GM19455 (cell line): ENCODE data around the gene FKBP1A.

Experiments
- ATAC-seq: cut with Tn5 transposase; IDR thresholded peaks from one replicate; pipeline ENCODE4 v1.9.1; 2021; ENCODE audit not compliant: unreplicated experiment

The FKBP1A gene

DNA sequence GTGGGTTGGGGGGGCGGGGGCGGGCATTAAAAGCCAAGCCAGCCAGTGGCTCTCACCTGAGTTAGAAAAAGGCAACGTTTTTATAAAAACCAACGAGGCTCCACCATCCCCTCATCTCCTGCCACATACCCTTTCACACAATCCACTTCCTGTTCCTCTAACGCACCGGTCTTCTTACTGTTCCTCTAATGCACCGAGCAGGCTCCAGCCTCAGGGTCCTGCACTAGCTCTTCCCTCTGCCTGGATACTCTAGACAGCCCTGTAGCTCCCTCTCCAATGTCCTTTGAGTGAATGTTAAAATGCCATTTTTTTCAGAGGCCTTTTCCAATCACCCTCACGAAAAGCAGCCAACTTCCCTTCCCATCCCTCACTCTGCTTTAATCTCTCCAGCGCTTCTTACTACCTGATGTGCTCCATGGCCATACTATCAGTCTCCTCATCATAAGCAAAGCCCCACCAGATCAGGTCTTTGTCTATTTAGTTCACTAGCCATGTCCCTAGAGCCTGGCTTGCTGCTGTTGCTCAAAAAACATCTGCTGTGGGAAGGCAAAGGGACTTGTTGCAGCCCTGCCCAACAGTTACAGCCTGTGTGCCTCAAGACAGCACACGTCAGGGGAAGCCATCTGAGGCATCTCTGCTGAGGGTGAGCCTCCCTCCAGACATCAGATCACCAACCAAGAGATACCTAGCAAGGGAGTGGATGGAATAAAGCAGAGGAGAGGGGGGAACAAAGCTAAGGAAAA, 3.9 kb downstream of the FKBP1A start:
- no peak for ATAC-seq

DNA sequence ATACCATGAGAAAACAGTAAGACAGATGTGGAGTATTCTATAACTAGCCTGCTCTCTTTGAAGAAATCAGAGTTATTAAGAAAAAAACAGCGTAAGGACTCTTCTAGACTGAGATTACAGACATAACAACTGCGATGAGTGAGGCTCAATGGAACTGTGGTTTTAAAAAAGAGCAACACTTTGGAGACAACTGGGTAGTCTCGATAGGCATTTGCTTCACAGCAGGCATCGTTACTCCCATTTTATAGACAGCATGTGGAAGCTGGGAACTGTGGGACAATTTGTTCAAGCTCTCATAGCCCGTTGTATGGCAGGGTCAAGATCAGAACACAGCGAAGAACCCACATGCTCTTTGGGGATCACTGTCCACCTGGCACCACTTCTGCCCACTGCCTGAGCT, 4.6 kb downstream of the FKBP1A start:
- no peak for ATAC-seq

DNA sequence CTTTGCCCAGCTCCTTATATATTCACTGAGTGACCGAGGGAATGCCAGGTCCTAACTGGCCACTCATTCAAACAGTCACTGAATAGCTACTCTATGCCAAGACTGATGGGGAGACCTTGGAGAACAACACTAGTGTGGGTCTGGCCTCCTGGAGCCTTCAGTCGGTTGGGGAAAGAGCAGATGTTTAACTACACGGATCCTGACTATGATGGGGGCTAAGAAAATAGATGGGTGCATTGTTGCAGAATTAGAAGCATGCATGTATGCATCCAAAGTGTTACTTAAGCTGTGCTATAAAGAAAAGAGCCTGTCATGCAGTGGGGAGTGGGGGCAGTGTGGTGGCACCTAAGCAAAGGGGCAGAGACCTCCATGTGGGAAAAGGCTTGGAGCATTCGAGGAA, 6.5 kb downstream of the FKBP1A start:
- no peak for ATAC-seq

DNA sequence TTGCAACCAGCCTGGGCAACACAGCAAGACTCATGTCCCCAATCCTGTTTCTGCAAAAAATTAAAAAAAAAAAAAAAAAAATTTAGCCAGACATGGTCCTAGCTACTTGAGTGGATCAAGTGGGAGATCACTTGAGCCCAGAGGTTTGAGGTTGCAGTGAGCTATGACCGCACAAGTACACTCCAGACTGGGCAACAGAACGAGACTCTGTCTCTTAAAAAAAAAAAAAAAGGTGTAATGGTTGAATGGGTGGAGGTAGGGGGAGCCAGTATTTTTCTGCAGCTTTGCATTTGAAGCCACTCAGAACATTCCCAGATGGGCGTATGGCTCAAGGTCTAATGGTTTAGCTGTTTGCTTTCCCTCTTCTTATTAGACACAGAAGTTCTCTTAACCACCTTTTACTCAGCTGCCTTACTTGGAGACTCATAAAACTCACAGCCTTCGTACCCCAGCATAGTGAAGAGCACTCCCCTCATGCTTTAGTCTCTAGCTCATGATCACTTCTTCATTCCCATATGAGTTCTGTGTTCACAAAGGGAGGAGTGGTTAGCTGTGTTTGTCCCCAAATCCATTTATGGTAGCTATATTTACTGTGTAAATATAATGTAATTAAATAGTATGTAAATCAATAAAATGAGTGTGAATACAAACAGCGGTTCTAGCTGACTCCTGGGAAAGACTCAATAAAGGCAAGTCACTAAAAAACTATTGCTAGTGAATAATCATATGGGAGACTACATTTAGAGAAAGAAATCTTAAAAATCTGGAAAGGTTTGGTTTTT, 9.0 kb downstream of the FKBP1A start:
- no peak for ATAC-seq

DNA sequence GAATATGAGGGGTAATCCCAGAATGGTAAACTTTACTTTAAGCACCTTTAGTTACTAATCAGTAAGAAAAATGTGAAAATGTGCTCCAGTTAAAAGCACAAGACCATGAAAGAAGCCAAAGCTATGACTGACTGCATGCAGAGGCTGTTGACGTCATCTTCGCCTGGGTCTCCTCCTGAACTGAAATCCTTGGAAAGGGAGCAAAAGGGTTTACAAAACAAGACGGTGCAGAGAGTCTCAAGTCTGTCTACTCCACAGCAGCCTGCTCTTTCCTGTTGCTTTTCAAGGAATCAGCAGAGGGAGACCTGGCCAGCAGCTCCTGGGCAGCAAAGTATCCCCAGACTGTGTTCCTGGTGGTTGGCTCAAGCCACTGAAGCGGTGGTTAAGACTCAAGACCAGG, 10.2 kb downstream of the FKBP1A start:
- ATAC-seq: no peak

DNA sequence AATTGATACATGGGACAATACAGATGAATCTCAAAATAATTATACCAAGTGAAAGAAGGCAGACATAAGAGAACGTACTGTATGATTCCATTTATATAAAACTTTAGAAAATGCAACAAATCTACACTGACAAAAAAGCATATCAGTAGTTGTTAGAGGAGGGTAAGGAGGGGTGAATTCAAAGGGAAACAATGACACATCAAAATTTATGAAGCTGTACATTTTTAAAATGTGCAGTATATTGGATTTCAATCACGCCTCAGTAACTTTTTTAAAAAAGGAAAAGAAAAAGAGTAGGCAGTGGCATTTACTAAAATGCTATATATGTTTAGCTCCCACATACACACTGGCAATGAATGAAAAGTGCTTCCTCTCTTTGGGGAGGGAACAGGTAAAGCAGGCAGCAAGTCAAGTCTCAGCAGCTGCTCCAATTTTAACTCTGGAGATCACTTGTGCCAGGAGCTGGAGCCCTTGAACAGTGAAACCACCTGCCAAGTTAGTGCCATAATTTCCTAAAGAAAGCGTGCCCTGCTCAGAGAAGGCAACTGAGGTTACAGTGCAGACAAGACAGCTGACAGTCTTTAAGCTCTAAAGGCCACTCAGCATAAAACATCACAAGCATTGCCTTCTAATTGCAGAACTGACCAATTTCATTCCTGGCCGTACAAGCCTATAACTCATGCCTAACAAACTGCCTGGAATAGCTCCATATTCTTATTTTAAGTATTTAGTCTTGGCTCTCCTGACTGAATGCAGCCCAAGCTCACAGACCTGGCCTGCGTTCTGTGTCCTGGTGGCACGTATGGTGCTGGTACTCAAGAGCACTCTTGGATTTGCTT, 10.9 kb downstream of the FKBP1A start:
- no peak for ATAC-seq

DNA sequence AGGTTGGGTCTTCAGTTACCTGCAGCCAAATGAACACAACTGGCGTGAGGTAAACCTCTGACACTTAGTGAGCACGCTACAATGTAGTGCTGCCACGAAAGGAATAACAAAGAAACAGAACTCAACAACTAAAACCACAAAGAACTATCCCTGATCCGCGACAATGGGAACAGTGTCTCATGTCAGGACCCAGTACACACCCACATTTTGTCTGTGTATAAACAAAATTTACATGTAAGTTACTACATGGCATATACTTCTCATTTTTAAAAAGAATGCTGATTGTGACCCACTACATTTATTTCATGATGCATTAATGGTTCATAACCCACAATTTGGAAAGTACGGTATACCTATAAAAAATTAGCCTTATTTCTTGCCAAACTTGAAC, 14.1 kb downstream of the FKBP1A start:
- ATAC-seq: no peak

DNA sequence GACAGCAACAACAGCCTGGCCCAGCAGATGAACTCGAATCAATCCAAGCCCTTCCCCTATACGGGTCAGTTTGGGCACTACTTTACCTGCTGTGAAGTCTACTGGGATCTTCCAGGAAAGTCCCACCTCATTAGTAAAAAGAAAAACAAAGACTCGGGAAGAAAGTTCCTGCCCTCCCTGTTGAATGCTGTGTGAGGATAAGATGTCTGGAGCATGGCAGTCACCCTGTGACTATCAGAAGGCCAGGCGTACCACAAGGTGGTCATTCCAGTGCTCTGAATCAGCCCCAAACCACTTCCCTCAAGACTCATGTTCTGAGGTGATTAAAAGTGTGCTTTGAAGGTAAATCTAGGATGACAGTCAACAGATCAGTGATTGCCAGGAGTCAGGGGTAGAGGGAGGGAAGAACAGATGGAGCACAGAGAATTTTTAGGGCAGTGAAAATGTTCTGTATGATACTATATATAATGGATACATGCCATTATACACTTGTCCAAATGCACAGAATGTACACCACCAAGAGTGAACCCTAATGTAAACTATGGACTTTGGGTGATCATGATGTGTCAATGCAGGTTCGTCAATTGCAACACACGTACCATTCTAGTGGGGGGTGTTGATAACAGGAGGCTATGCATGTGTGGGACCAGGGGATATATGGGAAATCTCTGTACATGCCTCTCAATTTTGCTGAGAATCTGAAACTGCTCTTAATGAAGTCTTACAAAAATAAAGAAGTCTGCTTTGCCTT, 14.7 kb downstream of the FKBP1A start:
- ATAC-seq: no peak

DNA sequence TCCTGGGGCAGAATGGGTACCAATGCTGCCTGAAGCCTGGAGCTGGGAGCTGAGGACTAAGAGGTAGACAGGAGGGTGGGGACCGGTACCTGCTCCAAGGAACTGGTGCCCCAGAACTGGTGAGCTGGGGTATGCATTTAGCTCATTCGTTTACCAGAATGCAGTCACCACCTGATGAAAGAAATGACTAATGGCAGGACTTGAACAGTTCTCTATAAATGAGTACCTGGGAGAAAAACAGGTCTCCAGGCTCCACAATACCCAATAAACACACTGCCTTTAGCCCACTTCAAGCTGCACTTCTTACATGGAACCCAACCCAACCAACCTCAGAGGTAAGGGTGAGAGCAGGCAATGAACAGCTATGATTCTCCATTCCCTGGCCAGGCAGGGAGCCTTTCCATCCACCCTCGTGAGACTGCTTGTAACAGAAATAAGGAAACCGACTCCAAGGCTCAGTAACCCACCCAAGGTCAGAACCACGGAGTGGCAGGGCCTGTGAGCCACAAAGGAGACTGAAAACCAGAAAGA, 15.4 kb downstream of the FKBP1A start:
- no peak for ATAC-seq

DNA sequence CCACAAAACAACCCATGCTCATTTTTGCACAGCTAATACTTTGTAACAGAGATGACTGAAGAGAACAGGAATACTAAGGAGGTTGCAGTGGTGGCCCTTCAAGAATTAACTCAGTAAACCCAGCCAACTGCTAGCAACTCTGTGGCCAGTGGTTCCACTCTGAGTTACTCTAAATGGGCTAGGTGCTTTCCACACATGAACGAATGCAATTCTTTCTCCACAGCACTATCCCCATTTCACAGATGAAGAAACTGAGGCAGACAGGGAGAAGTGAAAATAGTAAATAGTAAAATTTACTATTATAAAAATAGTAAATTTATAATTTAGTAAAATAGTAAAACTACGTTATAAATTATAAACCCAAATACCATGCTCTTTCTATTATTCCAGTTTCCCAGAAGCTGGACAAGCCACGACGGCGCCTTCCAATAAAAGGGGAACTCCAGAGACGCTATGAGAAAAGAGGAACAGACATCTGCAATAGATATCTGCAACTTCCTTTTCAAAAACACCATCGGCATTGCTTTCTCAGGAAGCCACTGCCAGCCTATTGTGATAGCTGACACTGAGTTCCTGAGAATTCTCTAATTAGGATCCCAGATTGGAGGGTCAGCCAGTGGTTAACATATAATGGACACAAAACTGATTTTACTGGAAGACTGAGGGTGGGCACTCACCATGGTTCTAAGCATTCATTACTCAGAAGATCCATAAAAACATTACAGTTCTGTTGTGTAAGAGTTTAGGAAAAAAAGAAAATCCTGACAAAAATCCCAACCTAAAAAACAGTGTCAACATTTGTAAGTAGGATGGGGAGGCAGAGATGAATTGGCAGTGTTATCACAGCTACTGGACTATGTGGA, 16.2 kb downstream of the FKBP1A start:
- no peak for ATAC-seq

DNA sequence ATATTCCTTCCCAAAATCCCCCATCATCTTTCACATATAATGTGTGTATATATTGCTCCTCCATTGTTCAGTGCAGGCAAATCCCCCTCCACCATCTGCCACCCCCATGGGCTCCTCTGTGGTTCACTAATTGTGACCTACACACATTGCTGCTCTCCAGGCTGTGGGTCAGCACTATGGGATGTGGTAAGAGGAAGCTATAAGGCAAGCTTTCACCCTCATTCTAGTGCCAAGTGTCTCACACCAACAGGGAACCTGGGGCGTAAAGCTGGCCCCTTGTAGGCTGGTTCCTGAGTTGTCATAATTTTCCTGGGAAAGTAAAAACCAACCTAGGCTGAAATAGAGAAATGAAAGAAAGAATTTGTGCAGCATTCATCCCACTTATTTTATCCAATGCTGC, 16.8 kb downstream of the FKBP1A start:
- ATAC-seq: no peak

DNA sequence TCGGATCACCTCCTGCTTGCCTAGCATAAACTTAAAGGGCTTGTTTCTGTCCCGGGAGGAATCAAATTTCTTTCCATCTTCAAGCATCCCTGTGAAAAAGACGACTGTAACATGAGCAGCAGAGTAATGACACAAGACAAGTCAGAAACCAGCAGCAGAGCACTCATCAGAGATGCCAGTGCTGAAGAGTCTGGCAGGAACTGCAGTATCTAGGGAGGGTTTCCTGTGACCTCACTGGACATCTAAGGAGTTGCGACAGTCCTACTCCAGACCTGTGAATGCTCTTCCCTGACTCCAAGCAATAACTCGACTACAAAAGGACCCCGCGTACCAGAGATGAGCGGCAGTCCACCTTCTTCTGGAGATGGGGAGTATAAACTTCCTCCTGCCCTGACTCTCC, 17.3 kb downstream of the FKBP1A start:
- no peak for ATAC-seq

DNA sequence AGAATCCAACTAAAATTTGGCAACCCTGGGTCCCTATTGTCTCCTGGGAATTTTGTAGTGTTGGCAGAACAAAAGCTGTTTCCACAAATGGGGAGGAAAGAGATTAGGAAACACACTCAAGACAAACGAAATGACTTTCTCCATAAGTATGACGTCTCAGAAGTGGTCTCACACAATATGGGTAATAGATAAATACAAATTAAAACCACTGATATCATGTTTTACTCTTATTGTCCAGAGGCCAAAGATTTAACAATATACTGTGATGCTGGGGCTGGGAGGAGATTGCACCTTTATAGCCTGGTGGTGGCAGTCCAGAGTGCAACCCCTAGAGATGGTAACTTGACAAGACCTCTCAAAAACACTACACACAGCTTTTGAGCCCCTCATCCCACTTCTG, 18.6 kb downstream of the FKBP1A start:
- ATAC-seq: no peak

DNA sequence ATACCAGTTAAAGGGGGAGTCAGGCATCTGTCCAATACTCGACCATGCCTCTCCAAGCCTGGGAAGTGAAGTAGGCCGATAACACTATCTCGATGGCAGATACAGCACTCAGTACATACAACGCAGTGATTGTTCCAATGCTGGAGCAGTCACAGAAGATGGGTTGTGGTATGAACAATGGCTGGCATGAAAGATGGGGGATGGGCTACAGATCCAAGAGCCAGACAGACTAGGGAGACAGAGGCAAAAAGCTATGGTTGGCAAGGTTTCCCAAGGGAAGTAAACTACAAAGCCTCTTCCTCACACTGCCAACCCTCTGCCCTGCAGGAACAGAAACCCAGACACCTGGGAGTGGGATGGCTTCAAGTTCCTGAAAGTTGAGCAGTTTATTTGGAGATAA, 19.2 kb downstream of the FKBP1A start:
- ATAC-seq: no peak

DNA sequence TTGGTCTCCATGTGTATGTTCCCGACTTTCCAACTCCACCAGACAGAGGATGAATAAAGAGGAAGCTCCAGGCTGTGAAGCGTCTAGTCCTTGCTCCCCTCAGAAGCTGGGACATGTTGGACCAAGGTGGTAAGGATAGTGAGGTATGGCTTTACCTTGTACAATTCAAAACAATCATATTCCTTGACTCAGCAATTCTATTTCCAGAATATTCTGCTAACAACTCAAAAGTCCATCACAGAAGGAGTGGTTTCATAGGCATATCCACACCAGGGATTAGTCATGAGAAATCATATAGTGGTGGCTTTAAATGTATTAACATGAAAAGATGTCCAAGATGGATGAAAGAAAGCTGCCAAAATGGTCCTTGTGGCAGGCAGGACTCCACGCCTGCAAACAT, 19.8 kb downstream of the FKBP1A start:
- no peak for ATAC-seq

DNA sequence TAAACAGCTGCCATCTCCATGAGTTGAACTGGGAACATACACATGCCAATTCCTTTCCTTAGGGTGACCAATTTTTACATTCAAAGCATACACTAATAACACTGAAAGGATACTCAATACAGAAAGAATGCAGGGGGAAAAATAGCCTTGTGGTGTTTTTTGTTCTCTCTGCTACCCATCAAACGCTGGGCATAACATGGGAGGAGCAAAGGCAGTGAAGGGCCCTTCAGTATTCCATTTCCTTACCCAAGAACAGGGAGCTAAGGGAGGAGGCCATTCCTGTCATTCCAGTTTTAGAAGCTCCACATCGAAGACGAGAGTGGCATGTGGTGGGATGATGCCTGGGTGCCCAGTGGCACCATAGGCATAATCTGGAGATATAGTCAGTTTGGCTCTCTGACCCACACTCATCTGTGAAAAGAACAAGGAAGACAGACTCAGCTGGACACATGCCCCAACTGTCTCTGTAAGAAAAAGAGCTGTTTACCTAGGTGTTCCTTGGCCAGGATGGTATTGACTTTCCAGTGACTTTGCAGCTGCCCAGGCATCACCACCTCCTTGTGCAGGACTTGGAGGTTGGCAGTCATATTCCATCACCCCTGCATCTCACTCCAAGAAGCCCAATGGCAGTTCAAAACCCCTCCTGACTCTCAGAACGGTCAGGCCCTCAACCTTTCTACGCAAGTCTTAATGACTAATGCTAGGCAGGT, 20.9 kb downstream of the FKBP1A start:
- ATAC-seq: no peak

DNA sequence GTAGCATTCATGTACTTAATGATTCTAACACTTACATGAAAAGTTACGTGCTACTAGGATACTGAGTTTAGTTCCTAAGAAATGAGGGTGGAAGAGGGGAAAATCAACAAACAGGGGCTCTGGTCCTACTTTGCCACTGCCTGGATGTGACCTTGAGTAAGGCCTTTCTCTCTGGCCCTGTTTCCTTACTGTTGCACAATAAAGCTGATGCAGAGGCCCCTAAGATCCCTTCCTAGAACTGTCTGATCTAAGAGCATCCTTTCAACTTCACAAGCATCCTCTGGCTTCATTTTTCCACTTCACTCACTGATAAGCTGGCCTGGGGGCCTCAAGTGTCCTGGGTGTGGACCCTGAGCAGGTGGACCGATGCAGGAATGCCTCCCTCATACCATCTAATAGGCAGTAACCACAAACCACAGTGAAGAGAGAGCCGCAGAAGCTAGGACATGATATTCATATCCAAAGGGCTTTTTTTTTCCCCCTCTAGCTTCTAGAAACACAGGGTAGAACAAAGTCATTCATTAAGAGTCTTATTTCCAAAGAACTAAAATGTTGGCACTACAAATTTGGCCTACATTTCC, 21.6 kb downstream of the FKBP1A start:
- ATAC-seq: no peak

DNA sequence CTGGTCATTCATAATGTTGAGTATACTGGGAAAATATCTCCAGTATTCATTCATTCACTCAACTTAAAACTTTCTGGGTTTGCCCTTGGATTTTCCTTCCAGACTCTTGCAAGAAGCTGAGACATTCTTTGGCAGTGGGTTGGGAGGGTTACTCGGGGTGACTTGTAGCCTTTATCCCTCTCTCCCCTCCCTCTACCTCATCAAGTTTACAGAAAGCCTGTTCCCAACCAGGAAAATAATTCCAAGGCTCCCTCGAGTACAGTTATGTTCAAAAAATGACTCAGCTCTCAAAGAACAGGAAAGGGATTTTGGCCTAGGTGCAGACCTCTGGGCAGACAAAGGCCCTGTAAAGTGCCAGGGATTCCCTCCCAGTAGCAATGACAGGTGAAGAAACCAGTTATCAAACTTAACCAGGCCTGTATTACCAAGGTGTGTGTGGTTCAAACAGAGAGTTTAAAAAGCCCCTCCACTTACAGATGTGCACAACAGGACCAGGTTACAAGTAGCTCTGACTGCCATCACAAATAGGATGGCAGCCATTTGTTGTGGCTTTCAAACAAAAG, 22.2 kb downstream of the FKBP1A start:
- ATAC-seq: no peak

DNA sequence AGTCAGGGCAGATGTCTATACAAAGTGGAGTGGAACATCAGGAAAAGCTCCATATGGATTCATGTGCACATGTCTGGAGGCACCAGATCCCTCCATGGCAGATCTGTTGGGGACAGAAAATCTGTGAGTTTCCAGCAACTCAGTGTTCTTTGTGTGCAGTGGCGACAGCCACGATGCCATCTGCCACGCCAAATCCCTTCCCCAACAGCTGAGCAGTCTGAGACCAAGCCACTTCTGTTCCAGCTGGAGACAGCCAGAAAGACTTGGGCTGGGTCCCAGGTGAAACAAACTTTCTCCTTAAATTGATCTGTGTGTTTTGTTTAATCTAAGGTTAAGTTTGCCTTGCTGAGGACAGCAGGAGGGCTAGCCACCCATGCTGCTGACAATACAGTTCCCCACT, 22.9 kb downstream of the FKBP1A start:
- no peak for ATAC-seq
